ENCODE measurements around the gene BMP7.
A peak's percentile ranks its signal among the peaks of the same experiment; 100 is the strongest.

The BMP7 gene

DNA sequence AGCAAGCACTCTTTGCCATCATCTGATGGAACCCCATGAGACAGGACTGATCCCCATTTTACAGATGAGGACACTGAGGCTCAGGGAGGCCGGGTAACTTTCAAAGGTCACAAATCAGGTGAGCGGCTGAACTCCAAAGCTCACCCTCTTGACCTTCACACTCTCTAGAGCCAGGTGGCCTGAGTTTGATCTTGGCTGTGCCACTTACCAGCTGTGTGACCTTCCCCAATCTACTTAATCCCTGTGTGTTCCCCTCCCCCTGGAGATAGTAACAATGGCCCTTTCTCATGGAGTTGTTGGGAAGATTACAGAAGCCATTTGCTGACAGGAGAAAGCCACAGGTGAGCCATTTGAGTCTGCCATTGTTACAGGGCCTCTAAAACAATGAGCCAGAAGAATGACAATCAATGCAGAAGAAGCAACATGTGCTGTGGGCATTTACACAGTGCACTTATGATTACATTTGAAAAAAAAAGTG lies 34.5 kb downstream of the BMP7 start:
- no peak for DNase-seq

DNA sequence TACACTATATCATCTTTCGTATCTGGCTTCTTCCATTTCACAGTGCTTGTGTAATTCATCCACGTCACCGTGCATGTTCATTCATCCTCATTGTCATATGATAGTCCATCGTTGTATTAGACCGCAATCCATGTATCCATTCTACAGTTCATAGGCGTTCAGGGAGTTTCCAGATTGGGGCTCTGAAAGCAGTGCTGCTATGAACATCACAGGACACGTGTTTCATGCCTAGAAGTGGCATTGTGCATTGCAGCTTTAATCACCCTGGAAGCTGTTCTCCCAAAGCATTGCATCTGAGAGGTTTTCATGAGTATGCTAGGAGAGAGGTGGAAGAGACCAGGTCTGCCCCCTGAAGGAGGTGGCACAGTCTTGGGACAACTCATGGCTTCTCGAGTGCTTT lies 35.3 kb downstream of the BMP7 start:
- DNase-seq: no peak

- no peak for DNase-seq
Observed at GRCh38 chr20:57230247-57230646, 36.2 kb downstream of the BMP7 start.

GRCh38 chr20:57229490-57229889 lies 37.0 kb downstream of the BMP7 start:
- DNase-seq: no peak

GRCh38 chr20:57225830-57226229 lies 40.6 kb downstream of the BMP7 start:
- DNase-seq: no peak

DNA sequence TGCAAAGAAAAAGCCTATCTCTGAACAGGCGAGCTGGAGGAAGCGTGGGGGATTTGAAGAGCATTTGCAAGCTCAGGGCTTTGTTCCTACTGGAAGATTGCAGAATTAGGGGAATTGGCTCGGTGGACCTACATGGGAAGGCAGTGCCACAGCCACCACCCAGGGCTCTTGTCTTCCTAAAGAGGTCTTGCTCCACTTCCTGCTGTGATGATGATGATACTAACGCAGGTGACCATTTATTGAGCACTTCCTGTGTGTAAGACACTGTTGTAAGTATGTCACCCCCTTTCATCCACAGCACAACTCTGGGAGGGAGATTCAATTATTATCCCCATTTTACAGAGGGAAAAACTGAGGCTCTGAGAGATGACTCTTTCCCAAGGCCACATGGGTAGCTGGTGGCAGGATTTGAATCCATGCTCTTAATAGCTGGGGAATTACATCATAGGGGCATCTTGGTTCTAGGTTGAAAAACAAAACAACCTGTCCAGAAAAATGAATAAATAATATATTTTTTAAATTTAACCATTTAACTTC lies 41.2 kb downstream of the BMP7 start:
- DNase-seq: no peak

DNA sequence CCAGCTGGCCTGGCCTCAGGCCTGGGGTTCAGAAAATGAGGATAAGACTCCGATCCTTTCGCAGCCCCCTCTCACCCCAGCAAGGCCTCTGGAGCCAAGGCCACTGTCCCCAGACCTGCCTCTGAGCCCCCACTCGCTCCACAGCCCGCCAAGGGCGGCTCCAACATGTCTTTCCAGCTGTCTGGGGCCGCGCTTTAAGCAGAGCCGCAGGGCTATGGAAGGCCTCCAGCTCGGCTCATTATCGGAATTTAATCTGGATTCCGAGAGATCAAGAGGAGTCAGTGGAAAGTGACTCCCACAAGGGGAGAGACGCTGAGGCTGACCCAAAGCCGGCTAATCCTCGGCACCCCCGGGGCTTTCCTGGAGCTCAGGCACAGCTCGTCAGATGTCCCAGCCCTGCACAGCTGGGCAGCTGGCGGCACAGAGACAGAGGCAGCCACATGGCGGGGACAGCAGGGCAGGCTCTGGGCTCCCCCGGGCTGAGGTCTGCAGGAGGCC lies 41.8 kb downstream of the BMP7 start:
- DNase-seq: peak in 8 of 56 donors; percentile 7 to 44 (median 16)

DNA sequence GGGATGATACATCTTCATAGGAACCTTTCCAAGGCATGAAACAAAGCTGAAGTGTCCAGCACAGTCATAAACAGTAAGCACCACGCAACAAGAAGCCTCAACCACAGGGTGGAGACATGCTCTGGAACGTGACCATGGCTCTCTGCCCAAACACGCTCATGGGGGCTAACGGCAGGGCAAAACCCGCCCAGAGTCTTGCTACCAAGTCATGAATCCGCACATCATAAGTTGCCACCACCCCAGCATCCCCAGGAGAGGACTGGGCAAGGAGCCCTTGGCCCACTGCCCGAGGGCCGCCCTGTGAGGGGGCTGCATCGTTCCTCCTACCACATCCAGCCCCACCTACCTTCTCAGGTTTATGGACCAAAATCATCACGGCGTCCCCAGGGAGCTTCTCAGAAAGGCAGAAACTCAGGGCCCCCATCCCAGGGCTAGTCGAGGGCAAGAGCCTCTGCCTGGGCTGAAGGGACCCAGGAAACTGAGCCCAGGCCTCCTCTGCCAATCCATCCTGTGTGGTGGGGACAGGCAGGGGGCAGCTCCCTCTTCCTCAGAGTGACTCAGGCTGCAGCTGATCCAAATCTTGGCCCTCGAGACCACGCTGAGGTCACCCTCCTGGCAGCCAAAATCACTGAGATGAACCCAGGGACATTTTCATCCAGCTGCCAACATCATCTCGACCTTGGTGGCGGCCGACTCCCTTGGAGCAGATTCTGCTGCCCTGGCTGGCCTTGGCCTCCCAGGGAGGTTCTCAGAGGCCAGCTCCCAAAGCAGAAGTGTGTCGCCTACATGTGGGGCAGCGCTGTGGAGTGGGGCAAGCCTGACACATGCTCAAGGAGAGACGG lies 42.6 kb downstream of the BMP7 start:
- DNase-seq: peak in 4 of 56 donors; percentile 13 to 59 (median 40)

- peak in 2 of 56 donors; percentile 9 to 54 for DNase-seq
Observed at GRCh38 chr20:57222631-57222950, 43.9 kb downstream of the BMP7 start.

DNA sequence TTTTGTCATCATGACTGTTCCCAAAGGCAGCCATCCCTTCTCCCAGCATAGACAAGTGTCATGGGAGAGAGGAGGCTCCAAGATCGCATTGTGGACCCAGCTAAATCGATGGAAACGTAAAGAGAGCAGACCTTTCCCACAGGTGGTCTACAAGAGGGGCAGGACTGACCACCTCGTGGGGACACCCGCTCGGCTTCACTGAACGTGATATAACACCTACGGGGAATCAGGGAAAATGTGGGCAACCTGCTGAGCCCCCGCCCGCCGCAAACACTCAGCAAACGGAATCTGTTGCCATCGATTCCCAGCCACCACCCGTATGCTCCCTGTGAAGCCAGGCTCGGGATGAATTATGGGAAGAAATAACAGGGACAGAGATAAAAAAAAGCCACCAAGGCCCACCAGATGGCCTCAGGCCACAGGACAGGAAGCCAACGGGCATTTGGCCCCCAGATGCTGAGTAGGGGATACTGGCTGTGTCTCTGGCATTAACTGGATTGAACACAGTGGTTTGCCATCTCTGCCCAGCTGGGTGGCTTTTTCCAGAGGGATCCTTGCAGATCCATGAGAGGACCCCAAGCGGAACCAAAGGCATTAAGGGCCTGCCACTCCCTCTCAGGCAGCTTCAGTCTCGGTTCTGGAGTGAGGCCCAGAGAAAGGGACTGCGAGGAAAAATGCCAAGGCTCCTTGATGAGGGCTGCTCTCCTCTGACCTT lies 44.4 kb downstream of the BMP7 start:
- DNase-seq: peak in 1 of 56 donors; percentile 54

DNA sequence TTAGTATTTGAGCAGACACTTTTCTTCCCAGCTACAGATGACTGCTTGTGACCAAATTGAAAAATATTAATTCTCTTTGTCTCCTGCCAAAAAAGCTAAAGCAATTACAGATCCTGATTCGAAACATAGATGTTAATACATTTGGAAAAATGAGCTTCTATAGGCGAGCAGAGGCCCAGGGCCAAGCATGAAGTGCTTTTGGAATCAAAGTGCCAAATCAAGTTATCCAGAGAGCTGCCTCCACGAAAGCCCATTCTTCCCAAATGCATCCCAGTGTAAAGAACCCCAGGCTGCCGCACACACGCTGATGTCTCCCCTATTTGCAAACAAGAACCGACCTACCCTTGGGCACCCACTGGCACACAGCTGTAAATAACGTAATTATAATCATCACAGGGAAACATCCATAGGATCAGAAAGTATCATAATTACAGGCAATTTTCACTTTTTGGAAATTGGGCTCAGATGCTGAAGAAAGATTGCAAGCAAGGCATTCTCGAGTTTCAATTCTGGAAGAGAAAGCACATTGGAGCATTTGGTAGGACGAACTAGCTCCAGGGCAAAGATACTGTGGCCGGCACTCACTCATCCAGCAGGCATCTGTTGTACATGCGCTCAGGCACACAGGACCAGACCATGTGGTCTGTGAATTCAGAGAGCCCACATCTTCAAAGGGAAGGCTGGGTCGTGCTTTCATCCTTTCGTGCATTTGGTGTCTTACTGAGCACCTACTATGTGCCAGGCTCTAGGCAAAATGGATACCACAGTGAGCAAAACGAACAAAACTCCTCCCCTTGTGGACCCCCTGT lies 45.9 kb downstream of the BMP7 start:
- DNase-seq: no peak

GRCh38 chr20:57219071-57219677 lies 47.3 kb downstream of the BMP7 start:
- no peak for DNase-seq

DNA sequence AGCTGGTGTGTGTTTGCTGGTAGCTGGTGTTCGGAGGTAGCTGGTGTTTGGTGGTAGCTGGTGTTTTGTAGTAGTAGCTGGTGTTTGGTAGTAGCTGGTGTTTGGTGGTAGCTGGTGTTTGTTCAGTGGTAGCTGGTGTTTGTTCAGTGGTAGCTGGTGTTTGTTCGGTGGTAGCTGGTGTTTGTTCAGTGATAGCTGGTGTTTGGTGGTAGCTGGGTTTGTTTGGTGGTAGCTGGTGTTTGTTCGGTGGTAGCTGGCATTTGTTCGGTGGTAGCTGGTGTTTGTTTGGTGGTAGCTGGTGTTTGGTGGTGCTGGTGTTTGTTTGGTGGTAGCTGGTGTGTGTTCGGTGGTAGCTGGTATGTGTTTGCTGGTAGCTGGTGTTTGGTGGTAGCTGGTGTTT lies 48.0 kb downstream of the BMP7 start:
- no peak for DNase-seq

DNA sequence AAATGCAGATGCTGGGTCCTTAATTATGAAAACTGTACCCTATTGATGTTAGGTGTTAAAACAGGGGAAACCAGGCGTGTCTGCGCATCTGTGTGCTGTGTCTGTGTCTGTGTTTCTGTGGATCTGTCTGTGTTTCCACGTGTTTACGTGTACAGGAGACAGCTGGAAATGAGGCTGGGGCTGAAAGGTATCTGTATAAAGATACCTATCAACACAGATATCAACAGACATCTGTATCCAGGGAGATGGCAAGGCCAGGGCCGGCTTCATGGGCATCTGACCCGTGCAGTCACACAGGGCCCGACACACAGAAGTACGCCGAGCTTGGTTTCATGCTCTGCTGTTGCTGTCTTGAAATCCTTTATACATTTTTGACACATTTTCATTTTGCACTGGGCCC lies 48.6 kb downstream of the BMP7 start:
- DNase-seq: no peak

- no peak for DNase-seq
Observed at GRCh38 chr20:57216669-57217068, 49.8 kb downstream of the BMP7 start.

DNA sequence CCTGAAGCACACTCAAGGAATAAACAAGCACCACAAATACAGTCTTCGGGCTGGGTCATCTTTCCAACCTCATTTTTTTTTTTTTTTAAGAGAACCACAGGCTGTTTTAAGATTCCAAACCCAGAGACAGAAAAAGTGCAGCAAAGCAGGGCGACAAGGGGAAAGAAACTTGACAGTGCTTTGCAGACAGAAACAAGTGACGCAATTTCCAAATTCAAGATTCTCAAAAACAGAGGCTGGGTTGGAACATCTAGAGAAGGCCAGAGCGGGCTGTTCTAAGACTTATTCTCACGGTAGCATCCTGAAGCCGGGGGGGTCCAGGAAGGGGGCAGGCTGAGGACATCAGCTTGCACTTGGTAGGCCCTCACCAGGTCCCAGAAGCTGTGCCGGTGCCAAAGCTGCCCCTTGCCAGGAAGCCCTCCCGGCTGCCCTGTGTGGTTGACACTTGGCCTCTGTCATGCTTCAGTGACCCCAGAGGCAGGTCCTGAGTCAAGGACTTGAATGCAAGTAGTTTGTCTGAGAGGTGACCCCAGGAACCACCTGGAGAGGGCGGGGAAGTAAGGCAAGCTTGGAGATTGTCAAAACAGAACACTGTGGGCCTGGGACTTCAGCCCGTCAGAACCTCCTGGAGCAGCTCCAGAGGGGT lies 50.5 kb downstream of the BMP7 start:
- DNase-seq: no peak

GRCh38 chr20:57215426-57215825 lies 51.0 kb downstream of the BMP7 start:
- no peak for DNase-seq

DNA sequence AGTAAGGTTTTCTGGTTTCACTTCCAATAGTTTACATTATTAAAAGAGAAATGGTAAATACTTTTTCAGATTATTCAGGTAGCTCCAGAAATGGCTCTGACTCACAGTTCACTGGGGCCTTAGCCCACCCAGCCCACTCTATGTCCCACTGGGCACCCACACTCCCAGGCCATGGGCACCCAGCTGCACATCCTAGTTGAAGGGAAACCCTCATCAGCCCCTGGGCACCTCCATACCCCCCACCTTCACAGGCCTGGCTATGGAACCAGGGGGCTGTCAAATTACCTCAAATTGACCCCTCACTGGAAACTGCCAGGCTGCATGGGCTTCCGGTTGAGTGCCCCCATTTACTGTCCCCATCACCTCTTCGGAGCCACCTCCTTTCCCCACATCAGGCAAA lies 51.5 kb downstream of the BMP7 start:
- no peak for DNase-seq

GRCh38 chr20:57214427-57214826 lies 52.0 kb downstream of the BMP7 start:
- no peak for DNase-seq

- DNase-seq: no peak
Observed at GRCh38 chr20:57213924-57214323, 52.5 kb downstream of the BMP7 start.

- no peak for DNase-seq
Observed at GRCh38 chr20:57213291-57213690, 53.1 kb downstream of the BMP7 start.

Data from amygdala (tissue), 56 donors.